Ovary (tissue), 3 donors: ENCODE results near the gene GRM5.

Experiments
- EP300 ChIP-seq: sonication (generic); formaldehyde crosslinking; IDR thresholded peaks from one replicate; pipeline ENCODE4 v1.6.1; 2017; ENCODE audit warnings: antibody characterized with exemption
- POLR2A ChIP-seq: fragments of 450-650 bp; IDR thresholded peaks from one replicate; pipeline ENCODE4 v1.6.1; 2017; ENCODE audit warnings: antibody characterized with exemption, mild to moderate bottlenecking, moderate library complexity
- TF ChIP-seq, protein P1 (sequence below), 3 donors: fragments of 450-650 bp in 2 of 3; fragments of 200-600 bp in 1 of 3; IDR thresholded peaks; one replicate each; pipeline versions ENCODE4 v1.5.1 to v1.8.0; 2016 to 2022; ENCODE audit warnings: antibody characterized with exemption in 3 of 3, mild to moderate bottlenecking in 1 of 3
- donor health status: DM: no; HTN: no; CAD: no.

DNA sequence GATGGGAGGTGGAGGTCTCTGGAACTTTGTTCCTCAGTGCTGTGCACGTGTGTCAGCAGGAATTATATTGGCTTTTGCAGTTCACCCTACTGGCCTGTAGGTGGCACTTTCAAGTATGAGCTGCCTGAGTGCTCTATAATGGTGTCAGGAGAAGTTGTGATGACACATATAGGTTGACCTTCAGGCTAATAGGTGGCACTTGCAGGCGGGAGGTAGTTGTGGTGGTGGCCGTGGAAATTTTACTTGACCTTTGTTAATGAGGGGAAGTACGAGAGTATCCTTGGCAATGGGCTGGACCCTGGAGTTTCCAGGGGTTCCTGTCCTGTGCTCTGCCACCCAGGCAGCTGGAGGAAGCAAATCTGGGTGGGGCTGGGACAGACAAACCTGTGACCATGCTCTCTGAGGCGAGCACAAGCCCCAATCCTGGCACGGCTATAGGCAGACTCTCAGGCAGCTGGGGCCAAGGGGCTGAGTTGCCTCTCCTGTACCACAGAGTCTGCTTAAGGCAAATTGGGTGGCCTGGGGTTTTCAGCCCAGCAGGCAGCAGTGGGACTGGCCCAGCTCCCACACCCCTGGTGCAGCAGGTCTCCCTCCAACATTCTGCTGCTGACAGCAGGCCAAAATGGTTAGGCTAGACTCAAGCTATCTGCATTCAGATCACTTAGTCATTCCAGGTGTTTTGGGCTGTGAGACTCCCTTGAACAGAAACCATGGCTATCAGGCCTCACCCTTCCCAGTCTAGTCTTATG is 580.7 kb downstream of the GRM5 start:
- TF ChIP-seq, protein P1, sequence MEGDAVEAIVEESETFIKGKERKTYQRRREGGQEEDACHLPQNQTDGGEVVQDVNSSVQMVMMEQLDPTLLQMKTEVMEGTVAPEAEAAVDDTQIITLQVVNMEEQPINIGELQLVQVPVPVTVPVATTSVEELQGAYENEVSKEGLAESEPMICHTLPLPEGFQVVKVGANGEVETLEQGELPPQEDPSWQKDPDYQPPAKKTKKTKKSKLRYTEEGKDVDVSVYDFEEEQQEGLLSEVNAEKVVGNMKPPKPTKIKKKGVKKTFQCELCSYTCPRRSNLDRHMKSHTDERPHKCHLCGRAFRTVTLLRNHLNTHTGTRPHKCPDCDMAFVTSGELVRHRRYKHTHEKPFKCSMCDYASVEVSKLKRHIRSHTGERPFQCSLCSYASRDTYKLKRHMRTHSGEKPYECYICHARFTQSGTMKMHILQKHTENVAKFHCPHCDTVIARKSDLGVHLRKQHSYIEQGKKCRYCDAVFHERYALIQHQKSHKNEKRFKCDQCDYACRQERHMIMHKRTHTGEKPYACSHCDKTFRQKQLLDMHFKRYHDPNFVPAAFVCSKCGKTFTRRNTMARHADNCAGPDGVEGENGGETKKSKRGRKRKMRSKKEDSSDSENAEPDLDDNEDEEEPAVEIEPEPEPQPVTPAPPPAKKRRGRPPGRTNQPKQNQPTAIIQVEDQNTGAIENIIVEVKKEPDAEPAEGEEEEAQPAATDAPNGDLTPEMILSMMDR (IDR thresholded peaks at IDR 0.05), result peak in 1 of 3 donors; percentile 8
- no peak for TF ChIP-seq POLR2A
- TF ChIP-seq EP300, result no peak
